GM12892 (cell line): ENCODE data around the gene EWSR1.
"Not testable (repeated sequence)": the region's sequence is repeated elsewhere in the genome, so short reads cannot be mapped to it uniquely, and the experiment has no call there.

Experiments used
- DNase-seq: peaks from one replicate; pipeline ENCODE4 v3.0.0; 2011; ENCODE audit not compliant: insufficient read length
- FAIRE-seq: peaks from 2 replicates; lab custom pipeline; 2011; peaks lifted over from hg19 to GRCh38; lab: Jason Lieb, UNC
- POLR2A ChIP-seq: IDR thresholded peaks from 2 replicates; pipeline ENCODE4 v1.6.1; 2011; ENCODE audit warnings: low read depth, low read length, control low read depth
- POLR2AphosphoS5 ChIP-seq: IDR thresholded peaks from 2 replicates; pipeline ENCODE4 v1.6.1; 2011; ENCODE audit warnings: low read depth, low read length, control low read depth
- TAF1 ChIP-seq: IDR thresholded peaks from 2 replicates; pipeline ENCODE4 v1.6.1; 2011; ENCODE audit warnings: low read depth, mild to moderate bottlenecking, control low read depth, low read length, borderline replicate concordance

The EWSR1 gene

GRCh38 chr22:29231971-29232959, 35.8 kb upstream of the EWSR1 start:
- peak; percentile 19 for DNase-seq
- TF ChIP-seq TAF1 = no peak
- no peak for TF ChIP-seq POLR2AphosphoS5
- TF ChIP-seq POLR2A = no peak
- no peak for FAIRE-seq

- no peak for DNase-seq
- TF ChIP-seq POLR2AphosphoS5 (no peak), TAF1 (no peak), POLR2A (no peak)
- no peak for FAIRE-seq
These were observed 34.7 kb upstream of the EWSR1 start for GRCh38 chr22:29233277-29233877.

GRCh38 chr22:29240481-29240880, 27.6 kb upstream of the EWSR1 start:
- not testable (repeated sequence) for DNase-seq, FAIRE-seq

- no peak for DNase-seq
- no peak for TF ChIP-seq POLR2A
- no peak for TF ChIP-seq POLR2AphosphoS5
- TF ChIP-seq TAF1 = no peak
- no peak for FAIRE-seq
These were observed 24.1 kb upstream of the EWSR1 start for GRCh38 chr22:29243874-29244446.

- no peak for DNase-seq
- no peak for FAIRE-seq
- TF ChIP-seq POLR2AphosphoS5 = no peak
- TF ChIP-seq POLR2A = no peak
- TF ChIP-seq TAF1 = no peak
These were observed 23.1 kb upstream of the EWSR1 start for GRCh38 chr22:29244785-29245625.

- FAIRE-seq = peak; percentile 97
- DNase-seq = peak; percentile 64
- TF ChIP-seq TAF1 = no peak
- TF ChIP-seq POLR2A = no peak
- TF ChIP-seq POLR2AphosphoS5 = no peak
These were observed 22.3 kb upstream of the EWSR1 start for GRCh38 chr22:29245626-29246385.

- not testable (repeated sequence) for DNase-seq
These were observed 20.2 kb upstream of the EWSR1 start for GRCh38 chr22:29247891-29248290.

GRCh38 chr22:29251265-29251664, 16.8 kb upstream of the EWSR1 start:
- FAIRE-seq (no peak), DNase-seq (no peak)
- TF ChIP-seq POLR2AphosphoS5 (no peak), POLR2A (no peak), TAF1 (no peak)

More at GRCh38 chr22:29247891-29248290, 20.2 kb upstream of the EWSR1 start:
- FAIRE-seq = not testable (repeated sequence)

GRCh38 chr22:29251981-29252911, 15.8 kb upstream of the EWSR1 start:
- no peak for DNase-seq
- no peak for FAIRE-seq
- TF ChIP-seq TAF1 (no peak), POLR2AphosphoS5 (no peak), POLR2A (no peak)
